Testis (tissue), 2 donors: ENCODE data around the gene FOXN1.

Experiments used
- CTCF ChIP-seq, 3 experiments: fragments of 450-650 bp in 2 of 3; fragments of 200-600 bp in 1 of 3; sonication (generic) in 1 of 3; IDR thresholded peaks; one replicate each; pipeline ENCODE4 v1.5.1; 2016 to 2019; ENCODE audit warnings: antibody characterized with exemption in 3 of 3, mild to moderate bottlenecking in 2 of 3, moderate library complexity in 1 of 3
- POLR2A ChIP-seq: fragments of 450-650 bp; IDR thresholded peaks from one replicate; pipeline ENCODE4 v1.6.1; 2017; ENCODE audit warnings: antibody characterized with exemption, mild to moderate bottlenecking, moderate library complexity

- TF ChIP-seq CTCF (IDR thresholded peaks at IDR 0.05) = no peak
- no peak for TF ChIP-seq POLR2A
Measured at GRCh38 chr17:28529013-28529400, 22.9 kb downstream of the FOXN1 start.
